Left ventricle myocardium inferior (tissue), 1 donor: ENCODE results near the gene JAKMIP1. TPM values are rescaled to one million over a fixed set of nuclear protein-coding genes. Genes with fewer than 3 reads are reported as not detected.

Experiments
- DNase-seq: peaks from one replicate; pipeline ENCODE4 v3.0.0-alpha.2; 2020
- H3K27ac ChIP-seq: fragments of 200-600 bp; replicated peaks from 2 replicates; pipeline ENCODE4 v1.8.0; 2021
- H3K27me3 ChIP-seq: fragments of 200-600 bp; 2 replicates; pipeline ENCODE4 v1.8.0; 2021; ENCODE audit warnings: low read depth
- H3K36me3 ChIP-seq: fragments of 200-600 bp; 2 replicates; pipeline ENCODE4 v1.8.0; 2021
- H3K4me1 ChIP-seq: fragments of 200-600 bp; 2 replicates; pipeline ENCODE4 v1.8.0; 2021
- H3K4me3 ChIP-seq: fragments of 200-600 bp; 2 replicates; pipeline ENCODE4 v1.8.0; 2021; ENCODE audit warnings: mild to moderate bottlenecking, moderate library complexity
- H3K9me3 ChIP-seq: fragments of 200-600 bp; replicated peaks from 2 replicates; pipeline ENCODE4 v1.8.0; 2021
- intact Hi-C: fragments of 100-400 bp; cut with micrococcal nuclease; formaldehyde crosslinking; loops from one replicate; pipeline ENCODE4 v1.11.0; 2022
- total RNA-seq: library from RNA; stranded (reverse); fragmentation: NEBNext Ultra II Directional; extraction: Animal tissue kit (Norgen Biotek cat#: 25700); gene quantifications from one replicate; pipeline ENCODE4 v1.2.1, GENCODE V29; 2021
- TF ChIP-seq, protein P1 (sequence below): fragments of 200-600 bp; IDR thresholded peaks from 2 replicates; pipeline ENCODE4 v1.8.0; 2021; ENCODE audit warnings: antibody characterized with exemption, mild to moderate bottlenecking, borderline replicate concordance
- donor health status: DM: no; HTN: yes; CAD: no; lungs with severe emphysema.

JAKMIP1 gene
- total RNA-seq, 1 donor from 2014 or later: not detected

DNA sequence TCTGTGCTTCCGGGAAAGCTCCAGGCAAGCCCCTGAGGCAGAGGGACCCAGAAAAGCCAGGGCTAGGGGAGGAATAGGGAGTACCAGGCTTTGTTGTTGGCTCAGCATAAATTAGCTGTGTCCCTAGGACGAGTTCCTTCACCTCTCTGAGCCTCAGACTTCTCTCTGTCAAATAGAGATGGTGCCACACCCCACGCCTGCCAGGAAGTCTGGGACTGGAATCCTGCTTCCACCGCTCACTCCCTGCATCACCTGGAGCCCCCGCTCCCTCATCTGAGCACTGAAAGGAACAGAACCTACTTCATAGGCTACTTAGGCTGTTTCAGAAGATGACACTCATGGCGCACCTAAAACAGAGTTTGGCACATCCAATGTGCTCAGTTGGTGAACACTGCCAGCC lies 8.1 kb upstream of the JAKMIP1 start:
- no peak overlapping the region for H3K4me3 ChIP-seq
- no peaks in the 10 kb centered on the region for H3K36me3 ChIP-seq
- no peaks in the 10 kb centered on the region for H3K4me1 ChIP-seq
- H3K27me3 ChIP-seq: peaks cover 65% of the 10 kb centered on the region
- no peak for DNase-seq
- TF ChIP-seq, protein P1, sequence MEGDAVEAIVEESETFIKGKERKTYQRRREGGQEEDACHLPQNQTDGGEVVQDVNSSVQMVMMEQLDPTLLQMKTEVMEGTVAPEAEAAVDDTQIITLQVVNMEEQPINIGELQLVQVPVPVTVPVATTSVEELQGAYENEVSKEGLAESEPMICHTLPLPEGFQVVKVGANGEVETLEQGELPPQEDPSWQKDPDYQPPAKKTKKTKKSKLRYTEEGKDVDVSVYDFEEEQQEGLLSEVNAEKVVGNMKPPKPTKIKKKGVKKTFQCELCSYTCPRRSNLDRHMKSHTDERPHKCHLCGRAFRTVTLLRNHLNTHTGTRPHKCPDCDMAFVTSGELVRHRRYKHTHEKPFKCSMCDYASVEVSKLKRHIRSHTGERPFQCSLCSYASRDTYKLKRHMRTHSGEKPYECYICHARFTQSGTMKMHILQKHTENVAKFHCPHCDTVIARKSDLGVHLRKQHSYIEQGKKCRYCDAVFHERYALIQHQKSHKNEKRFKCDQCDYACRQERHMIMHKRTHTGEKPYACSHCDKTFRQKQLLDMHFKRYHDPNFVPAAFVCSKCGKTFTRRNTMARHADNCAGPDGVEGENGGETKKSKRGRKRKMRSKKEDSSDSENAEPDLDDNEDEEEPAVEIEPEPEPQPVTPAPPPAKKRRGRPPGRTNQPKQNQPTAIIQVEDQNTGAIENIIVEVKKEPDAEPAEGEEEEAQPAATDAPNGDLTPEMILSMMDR: no peak
- H3K27ac ChIP-seq: no peak overlapping the region
- intact Hi-C loops: no loop called here
- peaks cover 7% of the 10 kb centered on the region for H3K9me3 ChIP-seq

DNA sequence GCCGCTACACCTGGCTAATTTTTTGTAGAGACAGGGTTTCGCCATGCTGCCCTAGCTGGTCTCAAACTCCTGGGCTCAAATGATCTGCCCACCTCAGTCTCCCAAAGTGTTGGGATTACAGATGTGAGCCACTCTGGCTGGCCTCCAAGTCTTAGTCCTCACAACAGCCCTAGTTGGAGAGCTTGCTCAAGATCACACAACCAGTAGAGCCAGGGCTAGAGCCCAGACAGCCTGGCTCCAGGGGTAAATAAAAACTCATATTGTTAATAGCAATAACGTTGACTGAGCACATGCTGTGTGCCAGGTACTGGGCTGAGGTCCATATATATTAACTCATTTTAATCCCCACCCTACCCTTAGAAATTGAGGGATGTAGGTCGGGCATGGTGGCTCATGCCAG lies 7.3 kb upstream of the JAKMIP1 start:
- no peak overlapping the region for H3K4me3 ChIP-seq
- intact Hi-C loops: no loop called here

DNA sequence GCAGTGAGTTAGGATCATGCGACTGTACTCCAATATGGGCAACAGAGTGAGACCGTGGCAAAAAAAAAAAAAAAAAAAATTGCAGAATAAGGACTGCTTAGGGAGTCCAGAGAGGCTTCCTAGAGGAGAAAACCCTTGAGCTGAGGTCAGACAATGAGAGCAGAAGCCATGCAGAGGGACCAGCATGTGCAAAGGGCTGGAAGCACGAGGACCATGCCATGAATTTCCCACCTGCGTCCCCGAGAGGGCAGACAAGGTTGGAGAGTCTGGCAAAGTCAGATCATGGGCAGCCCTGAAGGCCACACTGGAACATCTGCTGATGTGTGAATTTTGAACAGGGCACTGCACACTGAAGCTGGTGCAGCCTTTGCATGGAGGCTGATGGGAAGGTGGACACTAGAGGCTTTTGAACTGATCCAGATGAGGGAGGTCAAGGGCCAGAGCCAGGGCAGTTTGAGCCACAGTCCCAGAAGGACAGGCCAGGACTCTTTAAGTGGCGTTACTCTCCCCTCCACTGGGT lies 6.5 kb upstream of the JAKMIP1 start:
- no peak overlapping the region for H3K4me3 ChIP-seq
- intact Hi-C loops: no loop called here
- TF ChIP-seq, protein P1: no peak
- H3K4me1 ChIP-seq: no peaks in the 10 kb centered on the region
- H3K27ac ChIP-seq: no peak overlapping the region
- no peaks in the 10 kb centered on the region for H3K9me3 ChIP-seq
- no peaks in the 10 kb centered on the region for H3K36me3 ChIP-seq
- peaks cover 58% of the 10 kb centered on the region for H3K27me3 ChIP-seq
- no peak for DNase-seq

More for the DNA sequence above, 7.3 kb upstream of the JAKMIP1 start:
- Histone ChIP-seq H3K36me3 (no peaks in the 10 kb centered on the region), H3K9me3 (no peaks in the 10 kb centered on the region), H3K27me3 (peaks cover 57% of the 10 kb centered on the region), H3K27ac (no peak overlapping the region), H3K4me1 (no peaks in the 10 kb centered on the region)
- TF ChIP-seq, protein P1: no peak
- no peak for DNase-seq

DNA sequence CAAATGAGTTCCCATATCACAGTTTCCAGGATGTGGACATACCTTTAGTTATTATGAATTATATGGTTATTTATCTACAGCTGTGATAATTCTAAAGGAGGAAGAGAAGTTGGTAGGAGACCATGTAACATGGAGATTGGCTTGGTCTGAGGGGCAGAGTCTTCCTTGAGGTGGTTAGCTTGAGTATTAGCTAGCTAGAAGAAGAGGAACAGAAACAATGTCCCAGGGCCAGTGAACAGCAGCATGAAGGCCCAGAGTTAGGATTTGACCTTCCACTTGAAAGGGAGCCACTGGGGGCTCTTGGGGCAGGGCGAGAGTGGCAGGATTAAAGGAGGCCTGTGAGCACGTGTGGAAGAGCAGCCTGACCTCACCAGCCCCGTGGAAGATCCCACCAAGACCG lies 5.6 kb upstream of the JAKMIP1 start:
- no peak overlapping the region for H3K4me3 ChIP-seq
- no peaks in the 10 kb centered on the region for H3K36me3 ChIP-seq
- H3K9me3 ChIP-seq: peaks cover 8% of the 10 kb centered on the region
- H3K27me3 ChIP-seq: peaks cover 67% of the 10 kb centered on the region
- no peak for DNase-seq
- H3K4me1 ChIP-seq: no peaks in the 10 kb centered on the region
- TF ChIP-seq, protein P1: no peak
- intact Hi-C loops: no loop called here
- no peak overlapping the region for H3K27ac ChIP-seq

DNA sequence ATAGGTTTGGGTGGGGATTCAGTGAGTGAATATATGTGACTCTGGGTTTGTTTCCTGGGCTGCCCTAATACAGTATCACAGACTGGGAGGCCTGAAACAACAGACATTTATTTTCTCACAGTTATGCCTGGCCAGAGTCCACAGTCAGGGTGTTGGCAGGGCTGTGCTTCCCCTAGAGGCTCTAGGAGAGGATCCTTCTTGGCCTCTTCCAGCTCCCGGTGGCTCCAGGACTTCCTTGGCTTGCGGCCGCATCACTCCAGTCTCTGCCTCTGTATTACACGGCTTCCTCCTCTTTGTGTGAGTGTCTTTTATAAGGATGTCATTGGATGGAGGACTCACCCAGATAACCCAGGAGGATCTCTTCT lies 5.2 kb upstream of the JAKMIP1 start:
- no peak for DNase-seq
- no peak overlapping the region for H3K27ac ChIP-seq
- no peaks in the 10 kb centered on the region for H3K36me3 ChIP-seq
- H3K4me1 ChIP-seq: no peaks in the 10 kb centered on the region
- intact Hi-C loops: no loop called here
- H3K27me3 ChIP-seq: peaks cover 71% of the 10 kb centered on the region
- peaks cover 10% of the 10 kb centered on the region for H3K9me3 ChIP-seq
- TF ChIP-seq, protein P1: no peak
- H3K4me3 ChIP-seq: no peak overlapping the region
